Transverse colon (tissue), 4 donors: ENCODE data around the gene PCDHB15. TPM values are rescaled to one million over a fixed set of nuclear protein-coding genes. Genes with fewer than 3 reads are reported as not detected.

Experiments
- DNase-seq: peaks from one replicate; pipeline ENCODE4 v3.0.0-alpha.2; 2019
- H3K27ac ChIP-seq, 4 donors: fragments of 200-600 bp; sonication (generic); 2 replicates each; pipeline ENCODE4 v1.5.1; 2016 to 2018; ENCODE audit warnings: inconsistent platforms in 4 of 4
- H3K27me3 ChIP-seq: fragments of 200-600 bp; sonication (generic); 2 replicates; pipeline ENCODE4 v1.5.1; 2017; ENCODE audit warnings: inconsistent platforms
- H3K36me3 ChIP-seq, 4 donors: fragments of 200-600 bp; sonication (generic); 2 replicates each; pipeline ENCODE4 v1.5.1; 2017 to 2019; ENCODE audit warnings: inconsistent platforms in 4 of 4
- H3K4me1 ChIP-seq, 4 donors: fragments of 200-600 bp; sonication (generic); 2 replicates each; pipeline ENCODE4 v1.5.1; 2017 to 2020; ENCODE audit warnings: inconsistent platforms in 4 of 4
- H3K4me3 ChIP-seq, 4 donors: fragments of 200-600 bp; sonication (generic); 1 replicate in 1 of 4; 2 replicates in 3 of 4; pipeline versions ENCODE4 v1.5.1 to v1.6.1; 2017 to 2019; ENCODE audit warnings: inconsistent platforms in 4 of 4
- H3K9me3 ChIP-seq, 2 donors: fragments of 200-600 bp; sonication (generic); 2 replicates each; pipeline ENCODE4 v1.5.1; 2017 to 2019; ENCODE audit warnings: inconsistent platforms in 2 of 2
- CTCF ChIP-seq, 5 experiments: fragments of 200-600 bp in 3 of 5; fragments of 450-650 bp in 2 of 5; sonication (generic) in 3 of 5; IDR thresholded peaks; 1 replicate in 2 of 5; 2 replicates in 3 of 5; pipeline ENCODE4 v1.5.1; 2016 to 2017; ENCODE audit warnings: antibody characterized with exemption in 5 of 5, inconsistent platforms in 3 of 5, mild to moderate bottlenecking in 2 of 5, moderate library complexity in 1 of 5
- EP300 ChIP-seq: sonication (generic); formaldehyde crosslinking; IDR thresholded peaks from one replicate; pipeline ENCODE4 v1.6.1; 2017; ENCODE audit warnings: antibody characterized with exemption, low read depth
- POLR2A ChIP-seq: fragments of 450-650 bp; IDR thresholded peaks from one replicate; pipeline ENCODE4 v1.6.1; 2016; ENCODE audit warnings: antibody characterized with exemption, mild to moderate bottlenecking, moderate library complexity
- POLR2AphosphoS5 ChIP-seq, 3 donors: sonication (generic); formaldehyde crosslinking; IDR thresholded peaks; one replicate each; pipeline ENCODE4 v1.6.1; 2016; ENCODE audit warnings: antibody characterized with exemption in 3 of 3
- WGBS, 2 donors: methylation state at CpG; one replicate each; pipeline ENCODE4 v1.1.5; 2018; ENCODE audit warnings: low coverage in 1 of 2; 5-methylcytosine and 5-hydroxymethylcytosine counted together
- in situ Hi-C, 4 donors: fragments of 200-750 bp; cut with MboI; loops; one replicate each; pipeline versions ENCODE4 v1.15.0 to v1.15.1; 2017; ENCODE audit warnings: low sequenced_read_pairs in 3 of 4, low pct_ligation_motif_present in 1 of 4, low pct_unique_long_range_greater_than_20kb in 1 of 4
- intact Hi-C: fragments of 100-400 bp; cut with DNase I; formaldehyde crosslinking; loops from one replicate; pipeline ENCODE4 v1.15.1; 2023; ENCODE audit warnings: low total_unique reads
- total RNA-seq, 4 donors: library from RNA; depleted of rRNA; stranded (reverse); fragments of >200 nt; gene quantifications; one replicate each; pipeline ENCODE4 v1.1.0, GENCODE V29; 2016

PCDHB15 gene
- total RNA-seq, 4 donors from 2014 or later = 0.75 to 5.6 (median 1.1) TPM

GRCh38 chr5:141269195-141269594 lies 24.0 kb downstream of the PCDHB15 start:
- H3K4me1 ChIP-seq = no peaks in the 10 kb centered on the region
- no peak for DNase-seq
- H3K36me3 ChIP-seq = no peaks in the 10 kb centered on the region
- TF ChIP-seq CTCF (IDR thresholded peaks at IDR 0.05) = no peak
- no peak for TF ChIP-seq POLR2AphosphoS5 (IDR thresholded peaks at IDR 0.05)
- no peak for TF ChIP-seq EP300
- no peak for TF ChIP-seq POLR2A
- intact Hi-C loops = no loop called here
- in situ Hi-C loops = no loop called here
- H3K9me3 ChIP-seq = peaks cover 90 to 96% of the 10 kb centered on the region in 2 donors
- H3K27me3 ChIP-seq = no peaks in the 10 kb centered on the region
- no peak overlapping the region for H3K27ac ChIP-seq
- no peak overlapping the region for H3K4me3 ChIP-seq
- WGBS, 2 donors = 96% methylated on average over 4 of the region's 4 CpGs; no CpG with 5 or more reads in 1 of the 2 donors

- Histone ChIP-seq H3K27ac (no peak overlapping the region), H3K27me3 (no peaks in the 10 kb centered on the region), H3K9me3 (peaks cover 77 to 88% of the 10 kb centered on the region in 2 donors), H3K4me1 (no peaks in the 10 kb centered on the region), H3K4me3 (no peak overlapping the region), H3K36me3 (no peaks in the 10 kb centered on the region)
- DNase-seq = no peak
- in situ Hi-C loops = no loop called here
- 57 to 67% methylated on average over 1 to 3 of the region's 3 CpGs for WGBS, 2 donors
- intact Hi-C loops = no loop called here
- no peak for TF ChIP-seq POLR2AphosphoS5 (IDR thresholded peaks at IDR 0.05)
- no peak for TF ChIP-seq EP300
- no peak for TF ChIP-seq CTCF (IDR thresholded peaks at IDR 0.05)
- TF ChIP-seq POLR2A = no peak
Measured at GRCh38 chr5:141272906-141273305, 27.7 kb downstream of the PCDHB15 start.

- 47 to 69% methylated on average over 3 to 4 of the region's 4 CpGs for WGBS, 2 donors
- Histone ChIP-seq H3K27ac (no peak overlapping the region), H3K4me1 (no peaks in the 10 kb centered on the region), H3K27me3 (no peaks in the 10 kb centered on the region), H3K9me3 (peaks cover 75 to 100% of the 10 kb centered on the region in 2 donors), H3K4me3 (no peak overlapping the region), H3K36me3 (peaks cover 0 to 26% (median 0%) of the 10 kb centered on the region in 4 donors)
- intact Hi-C loops (no loop called here), in situ Hi-C loops (no loop called here)
- TF ChIP-seq POLR2AphosphoS5 (IDR thresholded peaks at IDR 0.05) = no peak
- no peak for TF ChIP-seq POLR2A
- no peak for TF ChIP-seq EP300
- TF ChIP-seq CTCF (IDR thresholded peaks at IDR 0.05) = no peak
- DNase-seq = no peak
Measured at GRCh38 chr5:141298376-141298775, 53.2 kb downstream of the PCDHB15 start.

Other genes starting within 250 kb of the PCDHB15 start
- gene PCDHB1, start 194.0 kb upstream of the PCDHB15 start, total RNA-seq = not detected
- gene PCDHB2, start 150.8 kb upstream of the PCDHB15 start, total RNA-seq = 1 to 10 TPM in 3 of 4 donors, under 1 TPM in 1; 0.80 to 1.9 (median 1.2) TPM
- gene PCDHB3, start 144.9 kb upstream of the PCDHB15 start, total RNA-seq = under 1 TPM in 3 of 4 donors, not detected in 1; 0.64 to 0.82 (median 0.80) TPM
- 1 to 10 TPM in 1 of 4 donors, under 1 TPM in 3; 0.68 to 2.2 (median 0.77) TPM for gene PCDHB4, start 123.6 kb upstream of the PCDHB15 start, total RNA-seq
- 1 to 10 TPM in 3 of 4 donors, not detected in 1; 1.1 to 3.0 (median 1.3) TPM for gene PCDHB5, start 110.2 kb upstream of the PCDHB15 start, total RNA-seq
- under 1 TPM in 2 of 4 donors, not detected in 2; 0.14 to 0.32 TPM for gene PCDHB6, start 95.3 kb upstream of the PCDHB15 start, total RNA-seq
- gene PCDHB7, start 72.8 kb upstream of the PCDHB15 start, total RNA-seq = 1 to 10 TPM in 1 of 4 donors, under 1 TPM in 3; 0.37 to 1.6 (median 0.67) TPM
- gene PCDHB8, start 67.6 kb upstream of the PCDHB15 start, total RNA-seq = under 1 TPM in 2 of 4 donors, not detected in 2; 0.14 to 0.16 TPM
- gene PCDHB16, start 63.0 kb upstream of the PCDHB15 start, total RNA-seq = 1 to 10 TPM in 1 of 4 donors, under 1 TPM in 3; 0.20 to 1.6 (median 0.65) TPM
- 1 to 10 TPM in 1 of 4 donors, under 1 TPM in 2, not detected in 1; 0.40 to 1.6 (median 0.64) TPM for gene PCDHB9, start 58.2 kb upstream of the PCDHB15 start, total RNA-seq
- 1 to 10 TPM in 1 of 4 donors, under 1 TPM in 2, not detected in 1; 0.68 to 1.1 (median 0.79) TPM for gene PCDHB10, start 53.0 kb upstream of the PCDHB15 start, total RNA-seq
- gene PCDHB11, start 45.8 kb upstream of the PCDHB15 start, total RNA-seq = 1 to 10 TPM in 1 of 4 donors, under 1 TPM in 3; 0.20 to 1.5 (median 0.61) TPM
- 1 to 10 TPM in 2 of 4 donors, under 1 TPM in 2; 0.40 to 1.9 (median 1.1) TPM for gene PCDHB12, start 36.7 kb upstream of the PCDHB15 start, total RNA-seq
- gene PCDHB13, start 31.5 kb upstream of the PCDHB15 start, total RNA-seq = 1 to 10 TPM; 1.8 to 4.1 (median 2.5) TPM
- gene PCDHB14, start 22.1 kb upstream of the PCDHB15 start, total RNA-seq = 1 to 10 TPM; 1.4 to 3.3 (median 2.8) TPM
- gene SLC25A2, start 58.7 kb downstream of the PCDHB15 start, total RNA-seq = 1 to 10 TPM in 2 of 4 donors, not detected in 2; 1.4 to 1.8 TPM
- gene TAF7, start 75.4 kb downstream of the PCDHB15 start, total RNA-seq = 10 to 100 TPM; 41.9 to 62.5 (median 50.3) TPM
- gene PCDHGA1, start 85.1 kb downstream of the PCDHB15 start, total RNA-seq = under 1 TPM in 2 of 4 donors, not detected in 2; 0.55 to 0.64 TPM
- 1 to 10 TPM in 3 of 4 donors, under 1 TPM in 1; 0.68 to 1.9 (median 1.6) TPM for gene PCDHGA2, start 93.4 kb downstream of the PCDHB15 start, total RNA-seq
- gene PCDHGA3, start 98.4 kb downstream of the PCDHB15 start, total RNA-seq = 1 to 10 TPM in 2 of 4 donors, under 1 TPM in 2; 0.55 to 4.9 (median 1.1) TPM
- gene PCDHGB1, start 104.7 kb downstream of the PCDHB15 start, total RNA-seq = 10 to 100 TPM in 1 of 4 donors, 1 to 10 TPM in 2, under 1 TPM in 1; 0.96 to 10.5 (median 3.4) TPM
- gene PCDHGA4, start 109.6 kb downstream of the PCDHB15 start, total RNA-seq = 10 to 100 TPM in 1 of 4 donors, 1 to 10 TPM in 2, not detected in 1; 1.4 to 18.0 (median 1.6) TPM
- gene PCDHGB2, start 114.6 kb downstream of the PCDHB15 start, total RNA-seq = 10 to 100 TPM in 1 of 4 donors, 1 to 10 TPM in 3; 2.1 to 12.7 (median 3.2) TPM
- gene PCDHGA5, start 118.8 kb downstream of the PCDHB15 start, total RNA-seq = 1 to 10 TPM in 3 of 4 donors, not detected in 1; 2.5 to 4.1 (median 3.4) TPM
- 1 to 10 TPM; 1.4 to 3.8 (median 2.6) TPM for gene PCDHGB3, start 124.8 kb downstream of the PCDHB15 start, total RNA-seq
- gene PCDHGA6, start 128.5 kb downstream of the PCDHB15 start, total RNA-seq = 1 to 10 TPM; 2.4 to 7.5 (median 3.7) TPM
- 1 to 10 TPM; 2.0 to 8.6 (median 3.2) TPM for gene PCDHGA7, start 137.3 kb downstream of the PCDHB15 start, total RNA-seq
- gene PCDHGB4, start 142.3 kb downstream of the PCDHB15 start, total RNA-seq = 1 to 10 TPM in 2 of 4 donors, under 1 TPM in 2; 0.40 to 4.4 (median 2.4) TPM
- 10 to 100 TPM in 1 of 4 donors, 1 to 10 TPM in 3; 1.5 to 11.5 (median 2.5) TPM for gene PCDHGA8, start 147.2 kb downstream of the PCDHB15 start, total RNA-seq
- 10 to 100 TPM in 2 of 4 donors, 1 to 10 TPM in 2; 5.3 to 23.3 (median 9.2) TPM for gene PCDHGB5, start 152.6 kb downstream of the PCDHB15 start, total RNA-seq
- 1 to 10 TPM; 1.2 to 4.6 (median 3.4) TPM for gene PCDHGA9, start 157.4 kb downstream of the PCDHB15 start, total RNA-seq
- 1 to 10 TPM; 1.9 to 5.9 (median 4.7) TPM for gene PCDHGB6, start 162.6 kb downstream of the PCDHB15 start, total RNA-seq
- gene PCDHGA10, start 167.6 kb downstream of the PCDHB15 start, total RNA-seq = 1 to 10 TPM; 4.0 to 6.5 (median 6.1) TPM
- 10 to 100 TPM in 1 of 4 donors, 1 to 10 TPM in 3; 7.0 to 10.1 (median 9.1) TPM for gene PCDHGB7, start 172.3 kb downstream of the PCDHB15 start, total RNA-seq
- 1 to 10 TPM; 2.6 to 5.8 (median 4.4) TPM for gene PCDHGA11, start 175.7 kb downstream of the PCDHB15 start, total RNA-seq
- 10 to 100 TPM in 1 of 4 donors, 1 to 10 TPM in 3; 1.6 to 14.2 (median 4.8) TPM for gene PCDHGA12, start 185.1 kb downstream of the PCDHB15 start, total RNA-seq
- 10 to 100 TPM in 3 of 4 donors, 1 to 10 TPM in 1; 6.0 to 17.0 (median 13.6) TPM for gene PCDHGC3, start 230.6 kb downstream of the PCDHB15 start, total RNA-seq
- gene PCDHGC4, start 239.6 kb downstream of the PCDHB15 start, total RNA-seq = 10 to 100 TPM in 1 of 4 donors, 1 to 10 TPM in 3; 1.8 to 26.5 (median 2.7) TPM
- 1 to 10 TPM in 2 of 4 donors, under 1 TPM in 2; 0.20 to 2.5 (median 1.0) TPM for gene PCDHGC5, start 243.7 kb downstream of the PCDHB15 start, total RNA-seq